ENCODE results near the gene NUP133.

DNA sequence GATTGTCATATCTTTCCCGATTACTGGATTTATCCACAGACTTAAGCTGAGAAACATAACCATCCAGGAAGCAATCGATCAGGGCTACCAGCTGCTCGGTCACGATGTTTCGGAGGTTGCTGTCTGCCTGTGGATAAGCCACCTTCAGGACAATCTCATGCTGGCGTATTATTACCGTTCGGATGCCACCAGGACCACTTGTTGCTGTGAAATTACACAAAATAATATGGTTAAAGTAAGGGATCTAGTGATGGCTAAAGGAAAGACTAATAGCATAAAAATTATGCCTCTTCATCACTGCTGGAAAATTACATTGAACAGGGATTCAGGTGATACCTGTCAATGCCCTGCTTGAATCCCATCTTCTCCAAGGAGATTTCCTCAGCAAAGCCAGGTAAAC, 43.5 kb downstream of the NUP133 start:
- TF ChIP-seq CTCF (IDR thresholded peaks at IDR 0.05), result no peak
- TF ChIP-seq POLR2A (IDR thresholded peaks at IDR 0.05), result no peak
